ENCODE results near the gene ANGPTL4. TPM values are rescaled to one million over a fixed set of nuclear protein-coding genes. Genes with fewer than 3 reads are reported as not detected.

Gene ANGPTL4
- total and polyA plus RNA-seq, 2 of the 13 experiments (the other 11 are each of a cell fraction or from before 2014, with no cell fraction given), result 0.80 to 21.7 TPM

DNA sequence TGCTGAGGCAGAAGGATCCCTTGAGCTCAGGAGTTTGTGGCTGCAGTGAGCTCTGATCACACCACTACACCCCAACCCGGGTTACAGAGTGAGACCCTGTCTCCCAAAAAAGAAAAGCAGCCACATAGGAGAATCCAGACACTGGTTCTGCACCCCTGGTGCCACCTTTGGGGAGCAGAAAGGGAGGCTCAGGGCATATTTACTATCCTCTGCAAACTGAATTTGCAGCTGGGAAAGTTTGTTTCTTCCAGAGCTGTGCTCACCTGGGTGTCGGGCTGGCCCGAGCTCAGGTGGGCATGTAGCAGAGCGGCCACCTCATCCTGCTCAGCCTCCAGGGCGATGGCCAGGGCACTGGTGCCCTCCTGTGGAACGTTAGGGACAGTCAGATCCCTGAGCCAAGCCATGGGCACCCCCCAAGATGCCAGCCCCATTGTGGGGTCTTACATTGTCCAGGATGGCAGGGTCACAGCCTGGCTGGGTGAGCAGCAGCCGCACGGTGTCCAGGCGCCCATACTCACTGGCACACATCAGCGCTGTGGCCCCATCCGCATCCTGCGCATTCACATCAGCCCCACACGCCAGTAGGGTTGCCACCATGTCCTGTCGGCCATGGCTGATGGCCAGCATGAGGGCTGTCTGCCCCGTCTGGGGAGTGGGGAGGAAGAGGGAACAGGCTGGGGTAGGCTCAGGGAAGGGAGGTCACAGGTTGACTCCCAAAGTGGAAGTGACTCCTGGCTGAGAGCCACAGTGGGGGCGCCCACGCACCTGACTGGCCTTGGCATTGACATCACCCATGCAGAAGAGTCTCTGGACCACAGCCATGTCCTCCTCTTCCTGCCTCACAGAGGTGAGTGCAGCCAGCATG is 39.5 kb upstream of the ANGPTL4 start (continued):
- TF ChIP-seq NRL (CRISPR knock-in tag; IDR thresholded peaks at IDR 0.05; ENCODE audit: borderline replicate concordance), result no peak
- TF ChIP-seq, protein P1, sequence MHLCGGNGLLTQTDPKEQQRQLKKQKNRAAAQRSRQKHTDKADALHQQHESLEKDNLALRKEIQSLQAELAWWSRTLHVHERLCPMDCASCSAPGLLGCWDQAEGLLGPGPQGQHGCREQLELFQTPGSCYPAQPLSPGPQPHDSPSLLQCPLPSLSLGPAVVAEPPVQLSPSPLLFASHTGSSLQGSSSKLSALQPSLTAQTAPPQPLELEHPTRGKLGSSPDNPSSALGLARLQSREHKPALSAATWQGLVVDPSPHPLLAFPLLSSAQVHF (CRISPR knock-in tag; IDR thresholded peaks at IDR 0.05), result no peak
- no peak for TF ChIP-seq FOXK2 (IDR thresholded peaks at IDR 0.05)
- TF ChIP-seq NBN (conservative IDR thresholded peaks at IDR 0.05), result no peak
- TF ChIP-seq ZNF235 (CRISPR knock-in tag; IDR thresholded peaks at IDR 0.05; ENCODE audit: borderline replicate concordance), result no peak
- no peak for TF ChIP-seq ZNF382 (CRISPR knock-in tag; IDR thresholded peaks at IDR 0.05; ENCODE audit: borderline replicate concordance)
- no peak for TF ChIP-seq SP4 (CRISPR knock-in tag; IDR thresholded peaks at IDR 0.05)
- TF ChIP-seq MBNL3 (CRISPR knock-in tag; conservative IDR thresholded peaks at IDR 0.05), result no peak
- TF ChIP-seq MZF1 (CRISPR knock-in tag; IDR thresholded peaks at IDR 0.05; ENCODE audit: borderline replicate concordance), result no peak
- TF ChIP-seq ZNF280B (CRISPR knock-in tag; IDR thresholded peaks at IDR 0.05; ENCODE audit: borderline replicate concordance), result no peak
- TF ChIP-seq, protein P2, sequence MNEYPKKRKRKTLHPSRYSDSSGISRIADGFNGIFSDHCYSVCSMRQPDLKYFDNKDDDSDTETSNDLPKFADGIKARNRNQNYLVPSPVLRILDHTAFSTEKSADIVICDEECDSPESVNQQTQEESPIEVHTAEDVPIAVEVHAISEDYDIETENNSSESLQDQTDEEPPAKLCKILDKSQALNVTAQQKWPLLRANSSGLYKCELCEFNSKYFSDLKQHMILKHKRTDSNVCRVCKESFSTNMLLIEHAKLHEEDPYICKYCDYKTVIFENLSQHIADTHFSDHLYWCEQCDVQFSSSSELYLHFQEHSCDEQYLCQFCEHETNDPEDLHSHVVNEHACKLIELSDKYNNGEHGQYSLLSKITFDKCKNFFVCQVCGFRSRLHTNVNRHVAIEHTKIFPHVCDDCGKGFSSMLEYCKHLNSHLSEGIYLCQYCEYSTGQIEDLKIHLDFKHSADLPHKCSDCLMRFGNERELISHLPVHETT (CRISPR knock-in tag; conservative IDR thresholded peaks at IDR 0.05), result no peak
- no peak for TF ChIP-seq ELF1 (CRISPR knock-in tag; IDR thresholded peaks at IDR 0.05)
- TF ChIP-seq, protein P3, sequence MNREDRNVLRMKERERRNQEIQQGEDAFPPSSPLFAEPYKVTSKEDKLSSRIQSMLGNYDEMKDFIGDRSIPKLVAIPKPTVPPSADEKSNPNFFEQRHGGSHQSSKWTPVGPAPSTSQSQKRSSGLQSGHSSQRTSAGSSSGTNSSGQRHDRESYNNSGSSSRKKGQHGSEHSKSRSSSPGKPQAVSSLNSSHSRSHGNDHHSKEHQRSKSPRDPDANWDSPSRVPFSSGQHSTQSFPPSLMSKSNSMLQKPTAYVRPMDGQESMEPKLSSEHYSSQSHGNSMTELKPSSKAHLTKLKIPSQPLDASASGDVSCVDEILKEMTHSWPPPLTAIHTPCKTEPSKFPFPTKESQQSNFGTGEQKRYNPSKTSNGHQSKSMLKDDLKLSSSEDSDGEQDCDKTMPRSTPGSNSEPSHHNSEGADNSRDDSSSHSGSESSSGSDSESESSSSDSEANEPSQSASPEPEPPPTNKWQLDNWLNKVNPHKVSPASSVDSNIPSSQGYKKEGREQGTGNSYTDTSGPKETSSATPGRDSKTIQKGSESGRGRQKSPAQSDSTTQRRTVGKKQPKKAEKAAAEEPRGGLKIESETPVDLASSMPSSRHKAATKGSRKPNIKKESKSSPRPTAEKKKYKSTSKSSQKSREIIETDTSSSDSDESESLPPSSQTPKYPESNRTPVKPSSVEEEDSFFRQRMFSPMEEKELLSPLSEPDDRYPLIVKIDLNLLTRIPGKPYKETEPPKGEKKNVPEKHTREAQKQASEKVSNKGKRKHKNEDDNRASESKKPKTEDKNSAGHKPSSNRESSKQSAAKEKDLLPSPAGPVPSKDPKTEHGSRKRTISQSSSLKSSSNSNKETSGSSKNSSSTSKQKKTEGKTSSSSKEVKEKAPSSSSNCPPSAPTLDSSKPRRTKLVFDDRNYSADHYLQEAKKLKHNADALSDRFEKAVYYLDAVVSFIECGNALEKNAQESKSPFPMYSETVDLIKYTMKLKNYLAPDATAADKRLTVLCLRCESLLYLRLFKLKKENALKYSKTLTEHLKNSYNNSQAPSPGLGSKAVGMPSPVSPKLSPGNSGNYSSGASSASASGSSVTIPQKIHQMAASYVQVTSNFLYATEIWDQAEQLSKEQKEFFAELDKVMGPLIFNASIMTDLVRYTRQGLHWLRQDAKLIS (CRISPR knock-in tag; IDR thresholded peaks at IDR 0.05), result no peak
- no peak for TF ChIP-seq ZNF703 (CRISPR knock-in tag; IDR thresholded peaks at IDR 0.05; ENCODE audit: borderline replicate concordance)
- TF ChIP-seq MAFF (IDR thresholded peaks at IDR 0.05; ENCODE audit: low read depth, low read length), result no peak
- TF ChIP-seq MLLT10 (CRISPR knock-in tag; IDR thresholded peaks at IDR 0.05), result no peak
- TF ChIP-seq, protein P4, sequence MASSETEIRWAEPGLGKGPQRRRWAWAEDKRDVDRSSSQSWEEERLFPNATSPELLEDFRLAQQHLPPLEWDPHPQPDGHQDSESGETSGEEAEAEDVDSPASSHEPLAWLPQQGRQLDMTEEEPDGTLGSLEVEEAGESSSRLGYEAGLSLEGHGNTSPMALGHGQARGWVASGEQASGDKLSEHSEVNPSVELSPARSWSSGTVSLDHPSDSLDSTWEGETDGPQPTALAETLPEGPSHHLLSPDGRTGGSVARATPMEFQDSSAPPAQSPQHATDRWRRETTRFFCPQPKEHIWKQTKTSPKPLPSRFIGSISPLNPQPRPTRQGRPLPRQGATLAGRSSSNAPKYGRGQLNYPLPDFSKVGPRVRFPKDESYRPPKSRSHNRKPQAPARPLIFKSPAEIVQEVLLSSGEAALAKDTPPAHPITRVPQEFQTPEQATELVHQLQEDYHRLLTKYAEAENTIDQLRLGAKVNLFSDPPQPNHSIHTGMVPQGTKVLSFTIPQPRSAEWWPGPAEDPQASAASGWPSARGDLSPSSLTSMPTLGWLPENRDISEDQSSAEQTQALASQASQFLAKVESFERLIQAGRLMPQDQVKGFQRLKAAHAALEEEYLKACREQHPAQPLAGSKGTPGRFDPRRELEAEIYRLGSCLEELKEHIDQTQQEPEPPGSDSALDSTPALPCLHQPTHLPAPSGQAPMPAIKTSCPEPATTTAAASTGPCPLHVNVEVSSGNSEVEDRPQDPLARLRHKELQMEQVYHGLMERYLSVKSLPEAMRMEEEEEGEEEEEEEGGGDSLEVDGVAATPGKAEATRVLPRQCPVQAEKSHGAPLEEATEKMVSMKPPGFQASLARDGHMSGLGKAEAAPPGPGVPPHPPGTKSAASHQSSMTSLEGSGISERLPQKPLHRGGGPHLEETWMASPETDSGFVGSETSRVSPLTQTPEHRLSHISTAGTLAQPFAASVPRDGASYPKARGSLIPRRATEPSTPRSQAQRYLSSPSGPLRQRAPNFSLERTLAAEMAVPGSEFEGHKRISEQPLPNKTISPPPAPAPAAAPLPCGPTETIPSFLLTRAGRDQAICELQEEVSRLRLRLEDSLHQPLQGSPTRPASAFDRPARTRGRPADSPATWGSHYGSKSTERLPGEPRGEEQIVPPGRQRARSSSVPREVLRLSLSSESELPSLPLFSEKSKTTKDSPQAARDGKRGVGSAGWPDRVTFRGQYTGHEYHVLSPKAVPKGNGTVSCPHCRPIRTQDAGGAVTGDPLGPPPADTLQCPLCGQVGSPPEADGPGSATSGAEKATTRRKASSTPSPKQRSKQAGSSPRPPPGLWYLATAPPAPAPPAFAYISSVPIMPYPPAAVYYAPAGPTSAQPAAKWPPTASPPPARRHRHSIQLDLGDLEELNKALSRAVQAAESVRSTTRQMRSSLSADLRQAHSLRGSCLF (CRISPR knock-in tag; IDR thresholded peaks at IDR 0.05; ENCODE audit: borderline replicate concordance), result no peak
